ENCODE measurements around the gene KAZN.

KAZN gene

GRCh38 chr1:14897547-14897946, 299.1 kb downstream of the KAZN start:
- FAIRE-seq (no peak), DNase-seq (ENCODE audit: insufficient read length, low spot score) (no peak)

DNA sequence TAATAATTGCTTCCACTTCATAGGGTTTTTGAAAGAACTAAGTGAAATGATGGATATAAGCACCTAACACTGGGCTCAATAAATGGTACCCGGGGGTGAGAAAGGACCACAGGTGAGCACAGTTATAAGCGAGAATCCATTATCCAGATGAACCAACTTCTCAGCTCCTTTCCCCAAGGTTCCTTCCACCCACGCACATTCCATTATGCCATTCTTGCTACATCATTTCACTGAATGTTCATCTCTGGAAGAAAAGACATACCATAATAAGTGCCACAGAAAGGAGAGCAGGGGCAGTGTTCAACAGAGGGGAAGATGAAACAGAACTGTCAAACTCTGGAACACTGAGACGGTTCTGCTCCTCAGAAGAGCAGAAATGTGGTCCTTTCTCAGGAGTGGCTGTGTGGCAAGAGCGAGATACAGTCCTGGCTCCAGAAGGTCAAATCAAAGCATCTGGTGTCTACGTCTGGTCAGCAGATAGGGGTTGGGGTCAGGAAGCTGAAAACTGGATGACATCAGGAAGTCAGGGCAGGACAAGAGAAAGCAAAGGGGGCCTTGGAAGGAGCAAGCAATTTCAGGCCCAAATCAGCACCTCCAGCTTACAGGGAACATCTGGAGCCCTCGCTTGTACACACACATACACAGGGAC, 299.6 kb downstream of the KAZN start:
- FAIRE-seq (no peak), DNase-seq (ENCODE audit: insufficient read length, low spot score) (no peak)

DNA sequence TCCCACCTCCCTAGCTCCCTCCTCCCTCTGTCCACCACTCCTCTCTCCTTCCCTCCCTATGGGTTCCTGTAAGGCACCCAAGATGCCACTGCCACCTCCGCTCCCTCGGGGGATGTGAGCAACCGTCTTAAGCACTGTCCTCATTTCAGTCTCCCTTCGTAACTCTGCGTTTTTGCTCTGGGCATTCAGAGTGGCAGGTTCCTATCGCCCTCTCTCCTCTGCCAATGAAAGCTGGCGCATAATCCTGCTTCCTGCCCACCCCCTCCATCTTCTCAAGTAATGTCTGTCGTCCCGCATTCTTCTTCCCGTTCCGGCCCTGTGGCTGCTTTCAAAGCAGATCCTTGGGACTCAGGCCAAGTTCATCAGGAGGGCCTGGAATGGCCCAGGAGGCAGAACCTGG, 301.2 kb downstream of the KAZN start:
- FAIRE-seq (no peak), DNase-seq (ENCODE audit: insufficient read length, low spot score) (no peak)

GRCh38 chr1:14901371-14901954, 303.0 kb downstream of the KAZN start:
- DNase-seq (ENCODE audit: insufficient read length, low spot score) = no peak
- no peak for FAIRE-seq

GRCh38 chr1:14903922-14904321, 305.4 kb downstream of the KAZN start:
- FAIRE-seq (no peak), DNase-seq (ENCODE audit: insufficient read length, low spot score) (no peak)

DNA sequence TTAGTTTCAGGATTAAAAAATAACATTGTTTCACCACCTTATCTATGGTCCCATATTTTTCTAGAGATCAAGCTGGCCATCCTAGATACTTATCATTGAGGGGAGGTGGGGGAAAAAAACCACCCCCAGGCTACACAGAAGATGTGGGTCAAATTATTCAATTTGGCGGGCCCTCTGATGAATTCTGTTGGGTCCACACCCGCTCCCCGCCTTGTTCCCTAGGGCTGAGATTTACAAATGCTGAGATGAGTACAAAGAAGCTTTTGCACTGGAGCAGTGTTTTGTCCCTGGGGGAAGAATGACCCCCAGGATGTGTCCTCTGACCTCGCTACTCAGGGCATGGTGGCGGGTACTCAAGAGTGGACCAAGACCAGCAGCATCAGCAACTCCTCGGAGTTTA, 308.2 kb downstream of the KAZN start:
- FAIRE-seq = no peak
- DNase-seq (ENCODE audit: insufficient read length, low spot score) = no peak

- DNase-seq (ENCODE audit: insufficient read length, low spot score) = no peak
- FAIRE-seq = no peak
Measured at GRCh38 chr1:14907416-14907815, 308.9 kb downstream of the KAZN start.

- no peak for FAIRE-seq
- DNase-seq (ENCODE audit: insufficient read length, low spot score) = no peak
Measured at GRCh38 chr1:14909273-14909672, 310.8 kb downstream of the KAZN start.

DNA sequence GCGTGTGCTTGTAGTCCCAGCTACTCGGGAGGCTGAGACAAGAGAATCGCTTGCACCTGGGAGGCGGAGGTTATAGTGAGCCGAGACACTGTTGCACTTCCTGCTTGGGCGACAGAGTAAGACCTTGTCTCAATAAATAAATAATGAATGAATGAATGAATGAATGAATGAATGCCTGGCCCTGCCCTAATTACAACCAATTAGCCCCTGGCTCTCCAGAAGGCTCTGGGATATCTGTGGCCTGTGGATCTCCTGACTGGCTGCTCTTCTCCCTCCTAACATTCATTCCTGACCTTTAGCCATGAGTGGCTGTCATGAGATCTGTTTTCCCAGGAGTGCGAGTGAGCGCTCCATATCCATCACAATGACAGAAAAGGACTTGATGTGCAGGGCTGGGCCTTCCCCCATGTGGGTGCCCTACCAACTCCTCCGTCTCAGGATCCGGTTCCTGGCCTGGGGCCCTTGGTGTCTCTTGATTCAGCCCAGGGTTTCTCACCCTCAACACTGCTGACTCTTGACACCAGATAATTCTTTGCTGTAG, 311.5 kb downstream of the KAZN start:
- FAIRE-seq (no peak), DNase-seq (ENCODE audit: insufficient read length, low spot score) (no peak)

- no peak for FAIRE-seq
Measured at GRCh38 chr1:14910984-14911721, 312.7 kb downstream of the KAZN start.

DNA sequence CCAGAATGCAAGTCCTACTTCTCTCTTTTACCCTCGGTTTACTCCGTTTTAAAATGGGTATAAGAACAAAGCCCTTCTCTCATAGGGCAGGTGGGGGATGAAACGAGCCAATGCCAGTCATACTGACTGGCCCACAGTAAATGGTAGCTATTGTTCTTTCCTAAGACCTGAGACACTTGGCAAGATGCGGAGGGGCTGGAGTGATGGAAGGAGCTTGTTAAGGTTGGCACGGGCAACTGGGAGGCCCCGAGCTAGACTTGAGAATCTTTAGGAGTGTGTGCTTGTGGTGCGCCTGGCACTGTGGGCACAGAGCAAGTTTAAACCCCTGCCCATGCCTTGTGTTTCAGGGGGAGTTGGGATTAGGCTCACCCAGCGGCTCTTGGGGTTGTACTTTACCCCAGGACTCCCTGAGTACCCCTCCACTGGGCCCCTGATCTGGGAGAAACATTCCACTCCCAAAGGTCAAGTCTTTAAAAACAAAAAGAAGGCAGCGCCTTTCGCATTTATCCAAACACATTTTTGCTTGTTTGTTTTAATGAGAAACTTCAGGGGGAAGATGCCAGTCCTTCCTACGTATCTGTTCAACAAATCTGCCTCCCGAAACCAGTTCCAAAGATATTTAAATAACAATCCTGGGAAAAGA, 314.5 kb downstream of the KAZN start:
- no peak for DNase-seq (ENCODE audit: insufficient read length, low spot score)
- FAIRE-seq = no peak

More at GRCh38 chr1:14910984-14911721, 312.7 kb downstream of the KAZN start:
- no peak for DNase-seq (ENCODE audit: insufficient read length, low spot score)

GRCh38 chr1:14913482-14914177, 315.1 kb downstream of the KAZN start:
- DNase-seq (ENCODE audit: insufficient read length, low spot score) (no peak), FAIRE-seq (no peak)

DNA sequence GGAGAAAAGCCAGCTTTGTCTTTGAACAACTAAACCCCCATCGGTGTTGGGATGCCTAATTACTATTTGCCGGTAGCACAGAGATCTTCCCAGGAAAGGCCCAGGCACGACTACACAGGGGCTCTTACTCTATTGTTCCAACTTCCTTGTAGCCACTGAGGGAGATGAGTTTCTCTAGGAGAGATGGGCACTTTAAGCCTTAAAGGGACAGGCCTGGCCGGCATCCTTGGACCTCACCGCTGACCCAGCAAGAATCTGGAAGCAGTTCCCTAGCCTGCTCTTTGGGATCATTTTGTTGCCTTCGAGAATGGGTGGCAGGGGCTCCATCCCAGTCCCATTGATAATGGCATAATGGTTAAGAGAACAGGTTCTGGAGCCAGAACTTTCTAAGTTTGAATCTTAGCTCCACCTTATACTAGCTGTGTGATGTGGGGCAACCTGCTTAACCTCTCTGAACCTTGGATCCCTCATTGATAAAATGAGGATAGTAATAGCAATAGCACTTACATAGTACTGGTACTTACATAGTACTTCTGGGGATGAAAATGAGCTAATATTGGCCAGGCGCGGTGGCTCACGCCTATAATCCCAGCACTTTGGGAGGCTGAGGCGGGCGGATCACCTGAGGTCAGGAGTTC, 316.0 kb downstream of the KAZN start:
- DNase-seq (ENCODE audit: insufficient read length, low spot score) (no peak), FAIRE-seq (no peak)

GRCh38 chr1:14915356-14916054, 317.0 kb downstream of the KAZN start:
- FAIRE-seq (no peak), DNase-seq (ENCODE audit: insufficient read length, low spot score) (peak; percentile 59)

DNA sequence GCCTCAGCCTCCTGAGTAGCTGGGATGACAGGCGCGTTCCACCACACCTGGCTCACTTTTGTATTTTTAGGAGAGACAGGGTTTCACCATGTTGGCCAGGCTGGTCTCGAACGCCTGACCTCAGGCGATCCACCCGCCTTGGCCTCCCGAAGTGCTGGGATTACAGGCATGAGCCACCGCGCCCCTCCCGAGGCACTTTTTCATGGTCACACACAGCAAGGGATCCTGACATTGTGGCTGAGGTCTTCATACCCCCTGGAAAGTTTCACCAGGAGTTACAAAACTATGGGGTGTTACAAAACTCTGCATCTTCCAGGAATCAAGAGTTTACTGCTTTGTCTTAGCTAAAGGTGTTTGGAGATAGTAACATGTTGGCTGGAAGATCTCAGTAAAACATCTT, 320.8 kb downstream of the KAZN start:
- FAIRE-seq = no peak
- DNase-seq (ENCODE audit: insufficient read length, low spot score) = no peak

DNA sequence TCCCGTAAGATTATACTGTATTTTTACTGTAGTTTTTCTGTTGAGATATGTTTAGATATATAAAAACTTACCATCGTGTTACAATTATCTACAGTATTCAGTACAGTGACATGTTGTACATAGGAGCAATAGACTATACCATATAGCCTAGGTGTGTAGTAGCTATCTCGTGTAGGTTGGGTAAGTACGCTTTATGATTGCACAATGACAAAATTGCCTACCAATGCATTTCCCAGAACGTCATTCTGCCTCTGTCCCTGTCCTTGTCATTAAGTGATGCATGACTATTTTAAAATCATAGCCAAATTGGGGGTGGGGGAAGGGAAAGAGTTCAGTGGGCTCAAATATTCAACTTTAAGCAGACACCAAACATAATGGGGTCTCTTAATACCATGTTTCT, 321.3 kb downstream of the KAZN start:
- FAIRE-seq = no peak
- no peak for DNase-seq (ENCODE audit: insufficient read length, low spot score)

GRCh38 chr1:14921057-14921456, 322.6 kb downstream of the KAZN start:
- FAIRE-seq = no peak
- no peak for DNase-seq (ENCODE audit: insufficient read length, low spot score)

DNA sequence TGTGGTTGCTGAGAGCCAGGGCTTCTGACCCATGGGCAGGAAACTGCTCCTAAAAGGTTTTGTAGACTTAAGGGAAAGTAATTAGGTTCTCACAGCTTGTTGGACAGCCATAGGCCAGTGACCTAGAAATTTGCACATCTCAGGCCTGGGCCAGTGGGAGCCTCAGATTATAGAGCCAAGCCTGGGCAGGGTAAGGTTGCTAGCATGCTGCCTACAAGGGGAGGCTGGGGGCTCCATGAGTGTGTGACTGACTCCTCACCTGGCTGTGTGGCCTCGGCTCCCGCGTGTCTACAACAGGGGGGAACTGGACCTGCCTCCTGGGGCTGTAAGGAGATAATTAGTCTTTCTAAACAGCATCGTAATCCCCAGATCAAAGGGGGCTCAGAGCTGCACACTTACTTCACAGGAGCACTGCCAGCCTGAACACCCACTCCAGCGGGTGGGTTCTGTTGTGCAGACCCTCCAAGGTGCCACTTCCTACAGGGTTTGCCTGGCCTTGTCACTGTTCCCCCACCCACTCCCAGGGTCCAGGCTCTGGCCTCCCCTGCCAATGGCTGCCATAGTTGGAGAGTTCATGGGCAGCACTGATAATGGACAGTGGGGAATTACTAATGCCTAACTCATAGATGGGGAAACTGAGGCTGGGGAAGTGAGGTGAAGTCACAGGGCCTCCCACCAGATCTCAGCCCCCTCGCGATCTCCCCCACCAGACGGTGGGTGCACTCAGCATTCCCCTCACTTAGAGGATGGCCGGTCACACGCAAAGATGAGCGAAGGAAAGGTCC, 324.6 kb downstream of the KAZN start:
- no peak for FAIRE-seq
- no peak for DNase-seq (ENCODE audit: insufficient read length, low spot score)

All from GM19239 (cell line).